WTC11 (cell line): ENCODE measurements around the gene VPS33B.

ENCODE experiments used
- HMGA2 ChIP-seq: fragments of 250-450 bp; sonication (Bioruptor Pico); IDR thresholded peaks from 2 replicates; pipeline ENCODE4 v1.4.0; 2021; ENCODE audit warnings: mild to moderate bottlenecking, moderate library complexity
- NR2C2 ChIP-seq: sonication (generic); formaldehyde crosslinking; IDR thresholded peaks from 2 replicates; pipeline ENCODE4 v1.8.0; 2022; ENCODE audit warnings: mild to moderate bottlenecking, missing genetic modification reagents
- SMAD3 ChIP-seq: sonication (generic); formaldehyde crosslinking; IDR thresholded peaks from 2 replicates; pipeline ENCODE4 v1.8.0; 2022; ENCODE audit warnings: missing genetic modification reagents, mild to moderate bottlenecking, borderline replicate concordance
- SP1 ChIP-seq: sonication (generic); formaldehyde crosslinking; conservative IDR thresholded peaks from 2 replicates; pipeline ENCODE4 v1.8.1; 2022; ENCODE audit warnings: missing genetic modification reagents
- TCF7 ChIP-seq: sonication (generic); formaldehyde crosslinking; IDR thresholded peaks from 2 replicates; pipeline ENCODE4 v1.8.0; 2022; ENCODE audit warnings: mild to moderate bottlenecking, low read depth, missing genetic modification reagents, moderate library complexity
- TEAD4 ChIP-seq: sonication (generic); formaldehyde crosslinking; IDR thresholded peaks from 2 replicates; pipeline ENCODE4 v1.8.0; 2022; ENCODE audit warnings: mild to moderate bottlenecking, missing genetic modification reagents
- ZNF121 ChIP-seq: sonication (generic); formaldehyde crosslinking; IDR thresholded peaks from 2 replicates; pipeline ENCODE4 v1.8.0; 2023; ENCODE audit warnings: missing genetic modification reagents
- TF ChIP-seq, protein P1 (sequence below): fragments of 250-450 bp; sonication (Bioruptor Pico); IDR thresholded peaks from 2 replicates; pipeline ENCODE4 v1.9.0; 2021; ENCODE audit warnings: moderate library complexity, mild to moderate bottlenecking, inconsistent platforms, borderline replicate concordance
- TF ChIP-seq, protein P2 (sequence below): fragments of 200-600 bp; IDR thresholded peaks from 2 replicates; pipeline ENCODE4 v1.8.0; 2022; ENCODE audit warnings: antibody characterized with exemption
- TF ChIP-seq, protein P3 (sequence below): sonication (generic); formaldehyde crosslinking; IDR thresholded peaks from 2 replicates; pipeline ENCODE4 v1.8.1; 2023; ENCODE audit warnings: mild to moderate bottlenecking, missing genetic modification reagents, moderate library complexity
- TF ChIP-seq, protein P4 (sequence below): sonication (generic); formaldehyde crosslinking; conservative IDR thresholded peaks from 2 replicates; pipeline ENCODE4 v1.8.1; 2023; ENCODE audit warnings: mild to moderate bottlenecking, low read depth, missing genetic modification reagents, moderate library complexity
- TF ChIP-seq, protein P5 (sequence below): sonication (generic); formaldehyde crosslinking; IDR thresholded peaks from 2 replicates; pipeline ENCODE4 v1.8.0; 2022; ENCODE audit warnings: mild to moderate bottlenecking, missing genetic modification reagents

DNA sequence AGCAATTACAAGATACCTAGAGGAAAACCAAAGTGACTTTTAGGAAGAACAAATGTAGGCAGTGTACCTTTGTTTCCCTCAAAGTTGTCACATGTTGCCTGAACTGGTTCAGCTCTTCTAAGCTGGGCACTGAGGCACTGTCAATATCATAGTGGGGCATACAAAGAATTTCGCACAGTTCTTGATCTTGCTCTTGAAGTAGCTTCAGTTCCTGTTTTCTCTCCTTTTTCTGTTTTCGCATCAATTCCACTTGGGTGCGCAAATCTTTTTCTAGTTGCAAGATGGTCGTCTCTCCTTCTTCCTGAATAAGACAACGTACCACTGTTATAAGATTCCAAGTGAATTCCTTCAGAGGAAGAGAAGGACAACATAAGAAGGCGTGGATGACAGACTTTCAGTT is 40.7 kb downstream of the VPS33B start:
- TF ChIP-seq, protein P1, sequence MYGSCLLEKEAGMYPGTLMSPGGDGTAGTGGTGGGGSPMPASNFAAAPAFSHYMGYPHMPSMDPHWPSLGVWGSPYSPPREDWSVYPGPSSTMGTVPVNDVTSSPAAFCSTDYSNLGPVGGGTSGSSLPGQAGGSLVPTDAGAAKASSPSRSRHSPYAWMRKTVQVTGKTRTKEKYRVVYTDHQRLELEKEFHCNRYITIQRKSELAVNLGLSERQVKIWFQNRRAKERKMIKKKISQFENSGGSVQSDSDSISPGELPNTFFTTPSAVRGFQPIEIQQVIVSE (CRISPR knock-in tag): no peak
- TF ChIP-seq NR2C2: no peak
- TF ChIP-seq ZNF121: no peak
- TF ChIP-seq, protein P2, sequence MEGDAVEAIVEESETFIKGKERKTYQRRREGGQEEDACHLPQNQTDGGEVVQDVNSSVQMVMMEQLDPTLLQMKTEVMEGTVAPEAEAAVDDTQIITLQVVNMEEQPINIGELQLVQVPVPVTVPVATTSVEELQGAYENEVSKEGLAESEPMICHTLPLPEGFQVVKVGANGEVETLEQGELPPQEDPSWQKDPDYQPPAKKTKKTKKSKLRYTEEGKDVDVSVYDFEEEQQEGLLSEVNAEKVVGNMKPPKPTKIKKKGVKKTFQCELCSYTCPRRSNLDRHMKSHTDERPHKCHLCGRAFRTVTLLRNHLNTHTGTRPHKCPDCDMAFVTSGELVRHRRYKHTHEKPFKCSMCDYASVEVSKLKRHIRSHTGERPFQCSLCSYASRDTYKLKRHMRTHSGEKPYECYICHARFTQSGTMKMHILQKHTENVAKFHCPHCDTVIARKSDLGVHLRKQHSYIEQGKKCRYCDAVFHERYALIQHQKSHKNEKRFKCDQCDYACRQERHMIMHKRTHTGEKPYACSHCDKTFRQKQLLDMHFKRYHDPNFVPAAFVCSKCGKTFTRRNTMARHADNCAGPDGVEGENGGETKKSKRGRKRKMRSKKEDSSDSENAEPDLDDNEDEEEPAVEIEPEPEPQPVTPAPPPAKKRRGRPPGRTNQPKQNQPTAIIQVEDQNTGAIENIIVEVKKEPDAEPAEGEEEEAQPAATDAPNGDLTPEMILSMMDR: no peak
- no peak for TF ChIP-seq SP1 (CRISPR knock-in tag)
- no peak for TF ChIP-seq TCF7
- TF ChIP-seq TEAD4: no peak
- no peak for TF ChIP-seq HMGA2 (CRISPR knock-in tag)
- TF ChIP-seq, protein P3, sequence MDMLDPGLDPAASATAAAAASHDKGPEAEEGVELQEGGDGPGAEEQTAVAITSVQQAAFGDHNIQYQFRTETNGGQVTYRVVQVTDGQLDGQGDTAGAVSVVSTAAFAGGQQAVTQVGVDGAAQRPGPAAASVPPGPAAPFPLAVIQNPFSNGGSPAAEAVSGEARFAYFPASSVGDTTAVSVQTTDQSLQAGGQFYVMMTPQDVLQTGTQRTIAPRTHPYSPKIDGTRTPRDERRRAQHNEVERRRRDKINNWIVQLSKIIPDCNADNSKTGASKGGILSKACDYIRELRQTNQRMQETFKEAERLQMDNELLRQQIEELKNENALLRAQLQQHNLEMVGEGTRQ (CRISPR knock-in tag): no peak
- TF ChIP-seq, protein P4, sequence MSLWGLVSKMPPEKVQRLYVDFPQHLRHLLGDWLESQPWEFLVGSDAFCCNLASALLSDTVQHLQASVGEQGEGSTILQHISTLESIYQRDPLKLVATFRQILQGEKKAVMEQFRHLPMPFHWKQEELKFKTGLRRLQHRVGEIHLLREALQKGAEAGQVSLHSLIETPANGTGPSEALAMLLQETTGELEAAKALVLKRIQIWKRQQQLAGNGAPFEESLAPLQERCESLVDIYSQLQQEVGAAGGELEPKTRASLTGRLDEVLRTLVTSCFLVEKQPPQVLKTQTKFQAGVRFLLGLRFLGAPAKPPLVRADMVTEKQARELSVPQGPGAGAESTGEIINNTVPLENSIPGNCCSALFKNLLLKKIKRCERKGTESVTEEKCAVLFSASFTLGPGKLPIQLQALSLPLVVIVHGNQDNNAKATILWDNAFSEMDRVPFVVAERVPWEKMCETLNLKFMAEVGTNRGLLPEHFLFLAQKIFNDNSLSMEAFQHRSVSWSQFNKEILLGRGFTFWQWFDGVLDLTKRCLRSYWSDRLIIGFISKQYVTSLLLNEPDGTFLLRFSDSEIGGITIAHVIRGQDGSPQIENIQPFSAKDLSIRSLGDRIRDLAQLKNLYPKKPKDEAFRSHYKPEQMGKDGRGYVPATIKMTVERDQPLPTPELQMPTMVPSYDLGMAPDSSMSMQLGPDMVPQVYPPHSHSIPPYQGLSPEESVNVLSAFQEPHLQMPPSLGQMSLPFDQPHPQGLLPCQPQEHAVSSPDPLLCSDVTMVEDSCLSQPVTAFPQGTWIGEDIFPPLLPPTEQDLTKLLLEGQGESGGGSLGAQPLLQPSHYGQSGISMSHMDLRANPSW: no peak
- no peak for TF ChIP-seq SMAD3 (CRISPR knock-in tag)
- TF ChIP-seq, protein P5, sequence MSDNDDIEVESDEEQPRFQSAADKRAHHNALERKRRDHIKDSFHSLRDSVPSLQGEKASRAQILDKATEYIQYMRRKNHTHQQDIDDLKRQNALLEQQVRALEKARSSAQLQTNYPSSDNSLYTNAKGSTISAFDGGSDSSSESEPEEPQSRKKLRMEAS (CRISPR knock-in tag): no peak
